Loucy (cell line): Measurements from ENCODE around the gene POLR3K.

Experiments
- EZH2phosphoT487 ChIP-seq: fragments of 200-600 bp; IDR thresholded peaks from 2 replicates; pipeline ENCODE4 v1.6.1; 2018; ENCODE audit warnings: antibody characterized with exemption, mild to moderate bottlenecking, moderate library complexity, borderline replicate concordance
- TF ChIP-seq, protein P1 (sequence below): fragments of 200-600 bp; sonication (generic); conservative IDR thresholded peaks from 2 replicates; pipeline ENCODE4 v1.5.1; 2014; ENCODE audit warnings: mild to moderate bottlenecking, antibody characterized with exemption, low read length

GRCh38 chr16:83060-83603 is 29.7 kb upstream of the POLR3K start:
- TF ChIP-seq, protein P1, sequence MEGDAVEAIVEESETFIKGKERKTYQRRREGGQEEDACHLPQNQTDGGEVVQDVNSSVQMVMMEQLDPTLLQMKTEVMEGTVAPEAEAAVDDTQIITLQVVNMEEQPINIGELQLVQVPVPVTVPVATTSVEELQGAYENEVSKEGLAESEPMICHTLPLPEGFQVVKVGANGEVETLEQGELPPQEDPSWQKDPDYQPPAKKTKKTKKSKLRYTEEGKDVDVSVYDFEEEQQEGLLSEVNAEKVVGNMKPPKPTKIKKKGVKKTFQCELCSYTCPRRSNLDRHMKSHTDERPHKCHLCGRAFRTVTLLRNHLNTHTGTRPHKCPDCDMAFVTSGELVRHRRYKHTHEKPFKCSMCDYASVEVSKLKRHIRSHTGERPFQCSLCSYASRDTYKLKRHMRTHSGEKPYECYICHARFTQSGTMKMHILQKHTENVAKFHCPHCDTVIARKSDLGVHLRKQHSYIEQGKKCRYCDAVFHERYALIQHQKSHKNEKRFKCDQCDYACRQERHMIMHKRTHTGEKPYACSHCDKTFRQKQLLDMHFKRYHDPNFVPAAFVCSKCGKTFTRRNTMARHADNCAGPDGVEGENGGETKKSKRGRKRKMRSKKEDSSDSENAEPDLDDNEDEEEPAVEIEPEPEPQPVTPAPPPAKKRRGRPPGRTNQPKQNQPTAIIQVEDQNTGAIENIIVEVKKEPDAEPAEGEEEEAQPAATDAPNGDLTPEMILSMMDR: no peak
- TF ChIP-seq EZH2phosphoT487: no peak
